Measurements from ENCODE around the gene RPRD1B.
A peak's percentile ranks its signal among the peaks of the same experiment; 100 is the strongest.

RPRD1B gene

DNA sequence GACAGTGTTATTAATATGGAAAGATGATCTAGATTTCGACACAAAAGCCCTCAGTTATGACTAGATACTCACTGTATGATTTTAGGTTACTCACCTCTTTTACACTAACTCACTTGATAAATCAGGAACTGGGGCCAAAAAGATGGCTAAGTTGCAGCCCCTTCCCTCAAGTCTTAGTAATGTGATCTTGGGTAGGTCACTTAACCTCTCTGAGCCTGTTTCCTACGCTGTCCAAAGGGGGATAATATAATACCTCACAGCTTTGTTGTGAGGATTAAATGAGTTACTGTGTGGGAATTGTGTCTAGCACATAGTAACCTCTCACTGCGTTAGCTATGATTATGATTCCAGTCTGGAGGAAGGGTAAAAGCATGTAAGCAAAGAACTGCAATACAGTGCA, 1.6 kb upstream of the RPRD1B start:
- DNase-seq: no peak
- no peak for TF ChIP-seq EZH2 (optimal IDR thresholded peaks at IDR 0.05; ENCODE audit: low read depth, low read length)
- TF ChIP-seq EZH2phosphoT487 (IDR thresholded peaks at IDR 0.05; ENCODE audit: low read length): no peak
- TF ChIP-seq, protein P1, sequence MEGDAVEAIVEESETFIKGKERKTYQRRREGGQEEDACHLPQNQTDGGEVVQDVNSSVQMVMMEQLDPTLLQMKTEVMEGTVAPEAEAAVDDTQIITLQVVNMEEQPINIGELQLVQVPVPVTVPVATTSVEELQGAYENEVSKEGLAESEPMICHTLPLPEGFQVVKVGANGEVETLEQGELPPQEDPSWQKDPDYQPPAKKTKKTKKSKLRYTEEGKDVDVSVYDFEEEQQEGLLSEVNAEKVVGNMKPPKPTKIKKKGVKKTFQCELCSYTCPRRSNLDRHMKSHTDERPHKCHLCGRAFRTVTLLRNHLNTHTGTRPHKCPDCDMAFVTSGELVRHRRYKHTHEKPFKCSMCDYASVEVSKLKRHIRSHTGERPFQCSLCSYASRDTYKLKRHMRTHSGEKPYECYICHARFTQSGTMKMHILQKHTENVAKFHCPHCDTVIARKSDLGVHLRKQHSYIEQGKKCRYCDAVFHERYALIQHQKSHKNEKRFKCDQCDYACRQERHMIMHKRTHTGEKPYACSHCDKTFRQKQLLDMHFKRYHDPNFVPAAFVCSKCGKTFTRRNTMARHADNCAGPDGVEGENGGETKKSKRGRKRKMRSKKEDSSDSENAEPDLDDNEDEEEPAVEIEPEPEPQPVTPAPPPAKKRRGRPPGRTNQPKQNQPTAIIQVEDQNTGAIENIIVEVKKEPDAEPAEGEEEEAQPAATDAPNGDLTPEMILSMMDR (IDR thresholded peaks at IDR 0.05; ENCODE audit: low read length): no peak
- no peak overlapping the region for H2AFZ ChIP-seq (ENCODE audit: low read length)
- H3K79me2 ChIP-seq (ENCODE audit: low read length): peaks cover 100% of the 10 kb centered on the region
- H3K4me2 ChIP-seq (ENCODE audit: low read depth, low read length): peak overlapping the region; percentile 92
- no peaks in the 10 kb centered on the region; the same call in 1 of the 2 replicates for H3K36me3 ChIP-seq (replicated peaks; ENCODE audit: insufficient read depth, low read length)
- H3K9me2 ChIP-seq (replicated peaks; ENCODE audit: insufficient read depth, low read length): no peaks in the 10 kb centered on the region
- H3K4me1 ChIP-seq (ENCODE audit: low read length): peaks cover 28% of the 10 kb centered on the region
- H3K9ac ChIP-seq (ENCODE audit: low read length): no peak overlapping the region
- no peaks in the 10 kb centered on the region for H3F3A ChIP-seq (ENCODE audit: insufficient read depth, low read length)
- H3K4me3 ChIP-seq (ENCODE audit: low read length): peak overlapping the region; percentile 99; the same call in 1 of the 2 replicates
- H3K27me3 ChIP-seq (replicated peaks; ENCODE audit: insufficient read depth, low read length): no peaks in the 10 kb centered on the region
- H3K9me3 ChIP-seq (replicated peaks; ENCODE audit: insufficient read depth, low read length): no peaks in the 10 kb centered on the region
- H4K20me1 ChIP-seq (ENCODE audit: insufficient read depth, low read length): no peaks in the 10 kb centered on the region
- no peak overlapping the region for H3K27ac ChIP-seq (ENCODE audit: low read length)

DNA sequence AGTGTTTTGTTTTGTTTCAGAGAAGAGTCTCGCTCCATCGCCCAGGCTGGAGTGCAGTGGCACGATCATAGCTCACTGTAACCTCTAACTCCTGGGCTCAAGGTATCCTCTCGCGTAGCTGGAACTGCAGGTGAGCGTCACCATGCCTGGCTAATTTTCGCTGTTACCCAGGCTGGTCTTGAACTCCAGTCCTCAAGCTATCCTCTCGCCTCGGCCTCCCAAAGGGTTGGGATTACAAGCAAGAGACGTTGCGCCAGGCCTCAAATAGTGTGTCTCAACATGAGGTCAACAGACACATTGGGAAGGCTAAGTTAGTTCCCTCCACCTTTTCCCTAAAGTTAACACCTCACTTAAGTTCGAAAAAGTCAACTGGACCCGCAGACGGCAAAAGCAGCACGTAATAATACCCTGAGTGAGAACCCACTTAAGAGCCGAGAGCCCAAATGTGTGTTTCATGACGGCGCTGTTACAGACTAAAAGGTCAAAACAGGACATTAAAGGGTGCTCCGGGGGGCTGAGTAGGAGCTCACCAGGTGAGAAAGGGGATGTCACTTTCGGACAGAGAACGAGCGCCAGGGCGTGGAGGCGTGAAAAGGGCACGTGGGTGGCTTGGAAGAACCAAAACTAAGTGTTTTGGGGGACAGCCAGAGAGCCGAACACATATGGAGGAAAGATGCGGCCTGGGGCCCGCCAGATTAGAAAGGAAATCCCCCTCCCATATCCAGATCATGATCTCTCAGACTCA, 789 bp upstream of the RPRD1B start:
- Histone ChIP-seq H3K27me3 (replicated peaks; ENCODE audit: insufficient read depth, low read length) (no peaks in the 10 kb centered on the region), H3K9ac (ENCODE audit: low read length) (peak overlapping the region; percentile 93), H3K79me2 (ENCODE audit: low read length) (peaks cover 100% of the 10 kb centered on the region), H3K4me3 (ENCODE audit: low read length) (peak overlapping the region; percentile 99), H3K36me3 (replicated peaks; ENCODE audit: insufficient read depth, low read length) (no peaks in the 10 kb centered on the region; the same call in 1 of the 2 replicates), H3K4me1 (ENCODE audit: low read length) (peaks cover 34% of the 10 kb centered on the region), H3K27ac (ENCODE audit: low read length) (peak overlapping the region; percentile 80; the same call in 1 of the 2 replicates), H3K9me3 (replicated peaks; ENCODE audit: insufficient read depth, low read length) (no peaks in the 10 kb centered on the region), H3F3A (ENCODE audit: insufficient read depth, low read length) (no peaks in the 10 kb centered on the region), H4K20me1 (ENCODE audit: insufficient read depth, low read length) (no peaks in the 10 kb centered on the region), H3K4me2 (ENCODE audit: low read depth, low read length) (peak overlapping the region; percentile 92), H3K9me2 (replicated peaks; ENCODE audit: insufficient read depth, low read length) (no peaks in the 10 kb centered on the region), H2AFZ (ENCODE audit: low read length) (peak overlapping the region; percentile 93)
- DNase-seq: no peak
- TF ChIP-seq, protein P1 (IDR thresholded peaks at IDR 0.05; ENCODE audit: low read length): no peak
- TF ChIP-seq EZH2 (optimal IDR thresholded peaks at IDR 0.05; ENCODE audit: low read depth, low read length) (no peak), EZH2phosphoT487 (IDR thresholded peaks at IDR 0.05; ENCODE audit: low read length) (no peak)

DNA sequence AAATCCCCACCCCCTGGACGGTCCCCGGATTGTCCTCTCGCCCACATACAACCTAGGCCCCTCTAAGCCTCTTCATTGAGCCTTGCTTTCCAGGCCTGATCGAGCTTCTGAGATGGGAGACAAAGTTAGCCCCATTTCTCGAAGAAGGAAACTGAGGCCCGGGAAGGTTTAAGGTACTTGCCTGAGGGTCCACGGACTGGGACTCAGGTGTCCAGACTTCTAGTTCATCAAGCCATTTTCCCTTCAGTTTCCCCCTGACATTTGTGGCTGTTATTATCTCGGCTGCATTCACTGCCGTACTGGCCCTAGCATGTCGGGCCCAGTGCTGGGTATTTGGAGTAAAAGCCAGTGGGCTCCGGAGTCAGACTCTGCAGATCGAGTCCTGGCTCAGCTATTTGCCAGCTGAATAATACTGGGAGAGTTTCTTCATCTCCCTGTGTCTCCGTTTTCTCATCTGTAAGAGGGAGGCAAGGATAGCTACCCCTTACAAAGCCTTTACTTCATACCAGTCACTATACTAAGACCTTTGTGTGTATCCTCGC, 633 bp downstream of the RPRD1B start:
- no peak for DNase-seq
- Histone ChIP-seq H3K36me3 (replicated peaks; ENCODE audit: insufficient read depth, low read length) (no peaks in the 10 kb centered on the region; the same call in 1 of the 2 replicates), H3K4me1 (ENCODE audit: low read length) (peaks cover 34% of the 10 kb centered on the region), H3K27me3 (replicated peaks; ENCODE audit: insufficient read depth, low read length) (no peaks in the 10 kb centered on the region), H3K4me3 (ENCODE audit: low read length) (peak overlapping the region; percentile 99), H3K4me2 (ENCODE audit: low read depth, low read length) (peak overlapping the region; percentile 92), H3K9me3 (replicated peaks; ENCODE audit: insufficient read depth, low read length) (no peaks in the 10 kb centered on the region), H2AFZ (ENCODE audit: low read length) (peak overlapping the region; percentile 93), H4K20me1 (ENCODE audit: insufficient read depth, low read length) (no peaks in the 10 kb centered on the region), H3K27ac (ENCODE audit: low read length) (peak overlapping the region; percentile 80; the same call in 1 of the 2 replicates), H3F3A (ENCODE audit: insufficient read depth, low read length) (no peaks in the 10 kb centered on the region), H3K9me2 (replicated peaks; ENCODE audit: insufficient read depth, low read length) (no peaks in the 10 kb centered on the region), H3K9ac (ENCODE audit: low read length) (peak overlapping the region; percentile 93), H3K79me2 (ENCODE audit: low read length) (peaks cover 100% of the 10 kb centered on the region)
- TF ChIP-seq EZH2phosphoT487 (IDR thresholded peaks at IDR 0.05; ENCODE audit: low read length) (no peak), EZH2 (optimal IDR thresholded peaks at IDR 0.05; ENCODE audit: low read depth, low read length) (no peak)
- TF ChIP-seq, protein P1 (IDR thresholded peaks at IDR 0.05; ENCODE audit: low read length): no peak
